ENCODE results near the gene LRRC56. TPM values are rescaled to one million over a fixed set of nuclear protein-coding genes. Genes with fewer than 3 reads are reported as not detected.
A peak's percentile ranks its signal among the peaks of the same experiment; 100 is the strongest.

The LRRC56 gene
- total and polyA plus RNA-seq, 2 of the 13 experiments (the other 11 are each of a cell fraction or from before 2014, with no cell fraction given), result 0.11 to 0.29 TPM

DNA sequence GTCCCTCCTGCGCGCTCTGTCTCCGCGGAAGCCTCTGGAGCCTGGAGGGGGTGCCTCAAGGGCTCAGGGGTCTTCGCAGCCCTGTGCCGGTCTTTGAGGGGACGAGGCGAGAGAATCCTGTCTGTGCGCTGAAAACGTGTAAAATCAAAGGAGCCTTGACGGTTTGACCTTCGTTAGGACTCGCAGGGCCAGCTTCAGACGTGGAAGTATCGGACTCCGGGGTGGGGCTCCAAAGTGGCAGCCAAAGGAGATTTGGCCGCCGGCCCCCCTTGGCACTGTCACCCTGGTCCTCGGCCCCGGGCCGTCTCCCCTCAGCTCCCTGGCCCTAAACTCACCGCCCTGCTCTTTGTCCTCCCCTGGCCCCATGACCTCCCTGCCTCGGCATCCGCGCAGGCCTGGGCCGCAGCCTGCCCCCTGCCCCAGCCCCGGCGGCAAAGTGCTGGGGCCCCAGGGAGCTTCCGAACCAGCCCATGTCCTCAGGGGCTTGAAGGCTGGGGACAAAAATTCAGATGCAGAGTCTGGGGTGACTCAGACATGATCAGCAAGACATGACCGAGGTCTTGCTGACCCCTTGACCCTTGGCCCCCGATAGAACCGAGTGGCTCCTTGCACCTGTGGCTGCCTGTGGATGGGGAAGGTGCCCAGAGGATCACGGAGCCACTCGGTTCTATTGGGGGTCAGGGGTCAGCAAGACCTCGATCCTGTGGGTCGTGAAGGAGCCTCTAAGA is 32.0 kb downstream of the LRRC56 start (continued):
- TF ChIP-seq ZNF17 (CRISPR knock-in tag; IDR thresholded peaks at IDR 0.05) (no peak), ADNP (CRISPR knock-in tag; IDR thresholded peaks at IDR 0.05) (no peak), IKZF1 (IDR thresholded peaks at IDR 0.05) (no peak), GMEB2 (CRISPR knock-in tag; IDR thresholded peaks at IDR 0.05; ENCODE audit: low read depth) (no peak), ZNF619 (CRISPR knock-in tag; IDR thresholded peaks at IDR 0.05) (no peak), SMARCC2 (IDR thresholded peaks at IDR 0.05) (no peak), NCOR1 (IDR thresholded peaks at IDR 0.05; ENCODE audit: borderline replicate concordance, low read length) (no peak), ZNF317 (CRISPR knock-in tag; IDR thresholded peaks at IDR 0.05) (no peak), ZFP36L1 (CRISPR knock-in tag; IDR thresholded peaks at IDR 0.05) (no peak), ZNF33A (CRISPR knock-in tag; IDR thresholded peaks at IDR 0.05; ENCODE audit: borderline replicate concordance) (no peak), HNRNPH1 (optimal IDR thresholded peaks at IDR 0.05; ENCODE audit: low read depth, low read length) (no peak), ZNF546 (CRISPR knock-in tag; conservative IDR thresholded peaks at IDR 0.05) (no peak), ZNF3 (CRISPR knock-in tag; IDR thresholded peaks at IDR 0.05) (no peak), NR2C2 (CRISPR knock-in tag; IDR thresholded peaks at IDR 0.05; ENCODE audit: borderline replicate concordance) (peak; percentile 55), CBX1 (IDR thresholded peaks at IDR 0.05; ENCODE audit: low read depth) (no peak), MLXIP (CRISPR knock-in tag; IDR thresholded peaks at IDR 0.05; ENCODE audit: borderline replicate concordance) (no peak), ZNF720 (CRISPR knock-in tag; IDR thresholded peaks at IDR 0.05) (no peak)
- TF ChIP-seq, protein P1, sequence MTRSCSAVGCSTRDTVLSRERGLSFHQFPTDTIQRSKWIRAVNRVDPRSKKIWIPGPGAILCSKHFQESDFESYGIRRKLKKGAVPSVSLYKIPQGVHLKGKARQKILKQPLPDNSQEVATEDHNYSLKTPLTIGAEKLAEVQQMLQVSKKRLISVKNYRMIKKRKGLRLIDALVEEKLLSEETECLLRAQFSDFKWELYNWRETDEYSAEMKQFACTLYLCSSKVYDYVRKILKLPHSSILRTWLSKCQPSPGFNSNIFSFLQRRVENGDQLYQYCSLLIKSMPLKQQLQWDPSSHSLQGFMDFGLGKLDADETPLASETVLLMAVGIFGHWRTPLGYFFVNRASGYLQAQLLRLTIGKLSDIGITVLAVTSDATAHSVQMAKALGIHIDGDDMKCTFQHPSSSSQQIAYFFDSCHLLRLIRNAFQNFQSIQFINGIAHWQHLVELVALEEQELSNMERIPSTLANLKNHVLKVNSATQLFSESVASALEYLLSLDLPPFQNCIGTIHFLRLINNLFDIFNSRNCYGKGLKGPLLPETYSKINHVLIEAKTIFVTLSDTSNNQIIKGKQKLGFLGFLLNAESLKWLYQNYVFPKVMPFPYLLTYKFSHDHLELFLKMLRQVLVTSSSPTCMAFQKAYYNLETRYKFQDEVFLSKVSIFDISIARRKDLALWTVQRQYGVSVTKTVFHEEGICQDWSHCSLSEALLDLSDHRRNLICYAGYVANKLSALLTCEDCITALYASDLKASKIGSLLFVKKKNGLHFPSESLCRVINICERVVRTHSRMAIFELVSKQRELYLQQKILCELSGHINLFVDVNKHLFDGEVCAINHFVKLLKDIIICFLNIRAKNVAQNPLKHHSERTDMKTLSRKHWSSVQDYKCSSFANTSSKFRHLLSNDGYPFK (CRISPR knock-in tag; IDR thresholded peaks at IDR 0.05; ENCODE audit: borderline replicate concordance), result no peak
- TF ChIP-seq, protein P2, sequence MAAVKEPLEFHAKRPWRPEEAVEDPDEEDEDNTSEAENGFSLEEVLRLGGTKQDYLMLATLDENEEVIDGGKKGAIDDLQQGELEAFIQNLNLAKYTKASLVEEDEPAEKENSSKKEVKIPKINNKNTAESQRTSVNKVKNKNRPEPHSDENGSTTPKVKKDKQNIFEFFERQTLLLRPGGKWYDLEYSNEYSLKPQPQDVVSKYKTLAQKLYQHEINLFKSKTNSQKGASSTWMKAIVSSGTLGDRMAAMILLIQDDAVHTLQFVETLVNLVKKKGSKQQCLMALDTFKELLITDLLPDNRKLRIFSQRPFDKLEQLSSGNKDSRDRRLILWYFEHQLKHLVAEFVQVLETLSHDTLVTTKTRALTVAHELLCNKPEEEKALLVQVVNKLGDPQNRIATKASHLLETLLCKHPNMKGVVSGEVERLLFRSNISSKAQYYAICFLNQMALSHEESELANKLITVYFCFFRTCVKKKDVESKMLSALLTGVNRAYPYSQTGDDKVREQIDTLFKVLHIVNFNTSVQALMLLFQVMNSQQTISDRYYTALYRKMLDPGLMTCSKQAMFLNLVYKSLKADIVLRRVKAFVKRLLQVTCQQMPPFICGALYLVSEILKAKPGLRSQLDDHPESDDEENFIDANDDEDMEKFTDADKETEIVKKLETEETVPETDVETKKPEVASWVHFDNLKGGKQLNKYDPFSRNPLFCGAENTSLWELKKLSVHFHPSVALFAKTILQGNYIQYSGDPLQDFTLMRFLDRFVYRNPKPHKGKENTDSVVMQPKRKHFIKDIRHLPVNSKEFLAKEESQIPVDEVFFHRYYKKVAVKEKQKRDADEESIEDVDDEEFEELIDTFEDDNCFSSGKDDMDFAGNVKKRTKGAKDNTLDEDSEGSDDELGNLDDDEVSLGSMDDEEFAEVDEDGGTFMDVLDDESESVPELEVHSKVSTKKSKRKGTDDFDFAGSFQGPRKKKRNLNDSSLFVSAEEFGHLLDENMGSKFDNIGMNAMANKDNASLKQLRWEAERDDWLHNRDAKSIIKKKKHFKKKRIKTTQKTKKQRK (IDR thresholded peaks at IDR 0.05; ENCODE audit: low read length), result no peak
- TF ChIP-seq, protein P3, sequence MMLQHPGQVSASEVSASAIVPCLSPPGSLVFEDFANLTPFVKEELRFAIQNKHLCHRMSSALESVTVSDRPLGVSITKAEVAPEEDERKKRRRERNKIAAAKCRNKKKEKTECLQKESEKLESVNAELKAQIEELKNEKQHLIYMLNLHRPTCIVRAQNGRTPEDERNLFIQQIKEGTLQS (CRISPR knock-in tag; IDR thresholded peaks at IDR 0.05), result no peak
